CD4-positive, alpha-beta T cell treated with Interleukin-21 for 1 hour (primary cell): ENCODE measurements around the gene RBP2.

ENCODE experiments used
- DNase-seq: peaks from one replicate; pipeline ENCODE4 v3.0.0-alpha.2; 2020

Gene RBP2

GRCh38 chr3:139476348-139476747 is at the start of gene RBP2:
Gene RBP2 (minus strand): TSS chr3:139476516. CDS start chr3:139476459, 57 bp downstream.
- DNase-seq: no peak

- DNase-seq: no peak
These were observed 48.7 kb upstream of the RBP2 start for GRCh38 chr3:139524841-139525636.

GRCh38 chr3:139523718-139524117 is 47.4 kb upstream of the RBP2 start:
- no peak for DNase-seq

- no peak for DNase-seq
These were observed 46.9 kb upstream of the RBP2 start for GRCh38 chr3:139523166-139523565.

- no peak for DNase-seq
These were observed 46.1 kb upstream of the RBP2 start for GRCh38 chr3:139522421-139522820.

- no peak for DNase-seq
These were observed 45.5 kb upstream of the RBP2 start for GRCh38 chr3:139521816-139522215.

GRCh38 chr3:139521144-139521543 is 44.8 kb upstream of the RBP2 start:
- no peak for DNase-seq

- DNase-seq: no peak
These were observed 43.9 kb upstream of the RBP2 start for GRCh38 chr3:139519998-139520737.

- no peak for DNase-seq
These were observed 42.9 kb upstream of the RBP2 start for GRCh38 chr3:139518926-139519842.

- no peak for DNase-seq
These were observed 42.0 kb upstream of the RBP2 start for GRCh38 chr3:139518306-139518705.

GRCh38 chr3:139517321-139518065 is 41.2 kb upstream of the RBP2 start:
- DNase-seq: no peak

- DNase-seq: no peak
These were observed 38.4 kb upstream of the RBP2 start for GRCh38 chr3:139514741-139515140.

GRCh38 chr3:139509631-139510030 is 33.3 kb upstream of the RBP2 start:
- no peak for DNase-seq

- DNase-seq: no peak
These were observed 30.4 kb upstream of the RBP2 start for GRCh38 chr3:139506766-139507165.

GRCh38 chr3:139505829-139506386 is 29.6 kb upstream of the RBP2 start:
- no peak for DNase-seq

GRCh38 chr3:139499536-139499935 is 23.2 kb upstream of the RBP2 start:
- no peak for DNase-seq

- no peak for DNase-seq
These were observed 17.6 kb upstream of the RBP2 start for GRCh38 chr3:139493826-139494385.

- DNase-seq: no peak
These were observed 15.7 kb upstream of the RBP2 start for GRCh38 chr3:139491966-139492365.

GRCh38 chr3:139491027-139491700 is 14.8 kb upstream of the RBP2 start:
- DNase-seq: no peak

GRCh38 chr3:139482206-139482605 is 5.9 kb upstream of the RBP2 start:
- DNase-seq: no peak

GRCh38 chr3:139481116-139481515 is 4.8 kb upstream of the RBP2 start:
- DNase-seq: no peak
